ENCODE measurements around the gene SENP7.

DNA sequence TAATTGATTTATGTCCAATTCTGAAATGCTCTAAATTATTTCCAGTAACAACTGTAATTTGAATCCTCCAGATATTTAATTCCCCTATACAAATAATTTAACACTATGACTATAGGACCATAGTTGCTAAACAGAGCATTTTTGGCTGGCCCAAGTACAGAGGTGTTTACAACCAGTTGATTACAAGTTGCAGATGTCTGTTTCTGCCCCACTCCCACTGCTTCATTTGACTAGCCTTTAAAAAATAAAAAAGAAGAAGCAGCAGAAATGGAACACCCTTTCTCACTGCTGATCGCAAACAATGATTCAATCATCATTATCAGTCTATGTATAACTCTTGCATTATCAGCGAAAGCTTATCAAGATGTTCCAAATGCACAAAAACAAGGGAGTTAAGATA lies 54.6 kb downstream of the SENP7 start:
- TF ChIP-seq CTCF (IDR thresholded peaks at IDR 0.05) (no peak), EZH2phosphoT487 (IDR thresholded peaks at IDR 0.05; ENCODE audit: borderline replicate concordance, low read depth) (no peak), EP300 (IDR thresholded peaks at IDR 0.05; ENCODE audit: borderline replicate concordance in 1 of 2, low read depth in 1 of 2, low read length in 1 of 2) (no peak), USF2 (IDR thresholded peaks at IDR 0.05; ENCODE audit: borderline replicate concordance, low read depth, low read length) (no peak)
- TF ChIP-seq, protein P1, sequence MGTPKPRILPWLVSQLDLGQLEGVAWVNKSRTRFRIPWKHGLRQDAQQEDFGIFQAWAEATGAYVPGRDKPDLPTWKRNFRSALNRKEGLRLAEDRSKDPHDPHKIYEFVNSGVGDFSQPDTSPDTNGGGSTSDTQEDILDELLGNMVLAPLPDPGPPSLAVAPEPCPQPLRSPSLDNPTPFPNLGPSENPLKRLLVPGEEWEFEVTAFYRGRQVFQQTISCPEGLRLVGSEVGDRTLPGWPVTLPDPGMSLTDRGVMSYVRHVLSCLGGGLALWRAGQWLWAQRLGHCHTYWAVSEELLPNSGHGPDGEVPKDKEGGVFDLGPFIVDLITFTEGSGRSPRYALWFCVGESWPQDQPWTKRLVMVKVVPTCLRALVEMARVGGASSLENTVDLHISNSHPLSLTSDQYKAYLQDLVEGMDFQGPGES (IDR thresholded peaks at IDR 0.05; ENCODE audit: low read depth, low read length) = no peak

Measured in SK-N-SH (cell line).